GM12878 (cell line): ENCODE results near the gene STAB2. TPM values are rescaled to one million over a fixed set of nuclear protein-coding genes. Genes with fewer than 3 reads are reported as not detected.

ENCODE experiments used
- ATAC-seq: fragments of 200-7000 bp; cut with Tn5 transposase; 3 replicates; pipeline ENCODE4 v1.9.1; 2020; ENCODE audit warnings: mild to moderate bottlenecking, moderate library complexity
- BruUV-seq: library from RNA; stranded (reverse); fragments of 400-500 nt; replicated peaks from 2 replicates; lab custom pipeline; 2021; lab: Mats Ljungman, UMichigan
- CTCF ChIA-PET: fragments of 300-600 bp; sonication (Branson Sonifier 250); formaldehyde crosslinking; extraction: SDS; loops from one replicate; lab custom pipeline; 2021; ENCODE audit warnings: inconsistent platforms; lab: Yijun Ruan, JAX
- POLR2A ChIA-PET: fragments of 350-600 bp; formaldehyde crosslinking; extraction: SDS; loops from one replicate; lab custom pipeline; 2021; ENCODE audit warnings: inconsistent platforms; lab: Charles Lee
- RAD21 ChIA-PET: fragments of 300-600 bp; sonication (Branson Sonifier 250); formaldehyde crosslinking; loops from one replicate; lab custom pipeline; 2023; ENCODE audit warnings: antibody characterized with exemption; ENCODE audit not compliant: unreplicated experiment; lab: Charles Lee
- SMC1A ChIA-PET: fragments of 300-600 bp; sonication (Branson Sonifier 250); formaldehyde crosslinking; loops from one replicate; lab custom pipeline; 2023; ENCODE audit not compliant: unreplicated experiment, uncharacterized antibody; lab: Charles Lee
- DNase-seq: peaks from one replicate; pipeline ENCODE4 v3.0.0-alpha.2; 2011; ENCODE audit warnings: low read depth, low spot score
- FAIRE-seq: peaks from 3 replicates; lab custom pipeline; 2011; peaks lifted over from hg19 to GRCh38; lab: Jason Lieb, UNC
- H2AFZ ChIP-seq: 2 replicates; pipeline ENCODE4 v1.6.0; 2011; ENCODE audit warnings: low read depth, low read length, control low read depth; ENCODE audit not compliant: control insufficient read depth
- H3K27ac ChIP-seq: 2 replicates; pipeline ENCODE4 v1.5.1; 2011; ENCODE audit warnings: control low read depth; ENCODE audit not compliant: control insufficient read depth, insufficient read depth
- H3K27me3 ChIP-seq, 2 experiments: replicated peaks in 1 of 2; 2 replicates each; pipeline versions ENCODE4 v1.6.0 to v1.6.1; 2011; ENCODE audit warnings: low read length in 1 of 2; ENCODE audit not compliant: control insufficient read depth in 2 of 2, insufficient read depth in 2 of 2
- H3K36me3 ChIP-seq, 2 experiments: 2 replicates each; pipeline ENCODE4 v1.5.1; 2011; ENCODE audit warnings: low read length in 1 of 2; ENCODE audit not compliant: control insufficient read depth in 2 of 2, insufficient read depth in 2 of 2
- H3K4me1 ChIP-seq: 2 replicates; pipeline ENCODE4 v1.6.1; 2011; ENCODE audit warnings: mild to moderate bottlenecking, low read length, moderate library complexity, mixed read lengths; ENCODE audit not compliant: control insufficient read depth, insufficient read depth
- H3K4me2 ChIP-seq: 2 replicates; pipeline ENCODE4 v1.6.0; 2011; ENCODE audit warnings: control low read depth; ENCODE audit not compliant: control insufficient read depth, insufficient read depth
- H3K4me3 ChIP-seq: fragments of 200-600 bp; sonication (generic); 2 replicates; pipeline ENCODE4 v1.5.1; 2016
- H3K79me2 ChIP-seq: 2 replicates; pipeline ENCODE4 v1.6.0; 2011; ENCODE audit warnings: low read length; ENCODE audit not compliant: control insufficient read depth, insufficient read depth
- H3K9ac ChIP-seq: 2 replicates; pipeline ENCODE4 v1.8.0; 2011; ENCODE audit warnings: low read length, control low read depth, mixed read lengths; ENCODE audit not compliant: control insufficient read depth, insufficient read depth
- H3K9me3 ChIP-seq: replicated peaks from 3 replicates; pipeline ENCODE4 v1.5.1; 2011; ENCODE audit warnings: mild to moderate bottlenecking, low read length; ENCODE audit not compliant: control insufficient read depth, insufficient read depth
- H4K20me1 ChIP-seq: 2 replicates; pipeline ENCODE4 v1.6.0; 2011; ENCODE audit not compliant: control insufficient read depth, insufficient read depth
- CEBPB ChIP-seq, 2 experiments: fragments of 150-350 bp in 1 of 2; IDR thresholded peaks; 2 replicates each; pipeline ENCODE4 v1.6.1; 2012 to 2014; ENCODE audit warnings: low read depth in 2 of 2, low read length in 2 of 2, borderline replicate concordance in 1 of 2, inconsistent platforms in 1 of 2
- ESRRA ChIP-seq: IDR thresholded peaks from 2 replicates; pipeline ENCODE4 v1.6.1; 2012; ENCODE audit warnings: mild to moderate bottlenecking, low read length, improper control_type of control experiment
- NFIC ChIP-seq: IDR thresholded peaks from 2 replicates; pipeline ENCODE4 v1.6.1; 2012; ENCODE audit warnings: low read depth, mild to moderate bottlenecking, inconsistent platforms, low read length, moderate library complexity
- NR2C2 ChIP-seq: IDR thresholded peaks from 2 replicates; pipeline ENCODE4 v1.6.1; 2011; ENCODE audit warnings: borderline replicate concordance, low read depth; ENCODE audit not compliant: control insufficient read depth, insufficient read length
- RUNX3 ChIP-seq: IDR thresholded peaks from 2 replicates; pipeline ENCODE4 v1.6.1; 2012; ENCODE audit warnings: low read length, inconsistent platforms
- SMAD5 ChIP-seq: IDR thresholded peaks from 2 replicates; pipeline ENCODE4 v1.6.1; 2016; ENCODE audit warnings: antibody characterized with exemption, low read depth
- SPI1 ChIP-seq: IDR thresholded peaks from 2 replicates; pipeline ENCODE4 v1.6.1; 2011; ENCODE audit warnings: low read depth, mild to moderate bottlenecking, low read length, moderate library complexity, borderline replicate concordance; ENCODE audit not compliant: insufficient read depth
- ZNF622 ChIP-seq: fragments of 450-650 bp; IDR thresholded peaks from 2 replicates; pipeline ENCODE4 v1.6.1; 2017; ENCODE audit warnings: mild to moderate bottlenecking, inconsistent platforms
- WGBS: methylation state at CpG from one replicate; pipeline ENCODE4 v1.1.6; 2016; ENCODE audit warnings: low lambda C conversion rate; ENCODE audit not compliant: insufficient replicate concordance, insufficient coverage; ENCODE audit errors: missing lambda C conversion rate; 5-methylcytosine and 5-hydroxymethylcytosine counted together
- in situ Hi-C: fragments of 300-500 bp; cut with MboI; formaldehyde crosslinking; loops from 9 replicates; pipeline ENCODE4 v1.14.3; 2018; ENCODE audit warnings: mixed read lengths
- intact Hi-C: fragments of 100-400 bp; cut with micrococcal nuclease; formaldehyde crosslinking; loops from one replicate; pipeline ENCODE4 v1.14.2; 2022; ENCODE audit not compliant: unreplicated experiment
- polyA plus RNA-seq, 11 experiments: library from polyadenylated mRNA; depleted of rRNA in 4 of 11; unstranded in 6 of 11; stranded (reverse) in 5 of 11; fragments of >200 nt; fragmentation: Nextera tagmentation in 4 of 11; fragmentation: Illumina TruSeq in 1 of 11; extraction: Ambion mirVana in 4 of 11; extraction: Trizol in 1 of 11; gene quantifications; 1 replicate in 1 of 11; 2 replicates in 10 of 11; pipeline versions ENCODE4 v1.2.1 to v1.2.3, GENCODE V29; 2011 to 2016; ENCODE audit warnings: inconsistent platforms in 2 of 11, missing spikeins in 2 of 11, low read depth in 1 of 11
- total RNA-seq, 4 experiments: library from RNA; depleted of rRNA in 3 of 4; stranded (reverse); fragments of >200 nt in 3 of 4; fragmentation: Illumina TruSeq in 1 of 4; extraction: Trizol in 1 of 4; gene quantifications; 2 replicates each; pipeline versions ENCODE4 v1.2.1 to v1.2.3, GENCODE V29; 2013 to 2021
- TF ChIP-seq, protein P1 (sequence below): IDR thresholded peaks from 2 replicates; pipeline ENCODE4 v1.6.1; 2012; ENCODE audit warnings: mild to moderate bottlenecking, low read depth, low read length
- TF ChIP-seq, protein P2 (sequence below): fragments of 450-650 bp; IDR thresholded peaks from 2 replicates; pipeline ENCODE4 v1.6.1; 2017; ENCODE audit warnings: mild to moderate bottlenecking, low read depth, inconsistent platforms; ENCODE audit not compliant: poor library complexity, severe bottlenecking

The STAB2 gene
- total and polyA plus RNA-seq, 10 of the 15 experiments (the other 5 are each of a cell fraction or from before 2014, with no cell fraction given) = 0.37 TPM; not detected in 9

DNA sequence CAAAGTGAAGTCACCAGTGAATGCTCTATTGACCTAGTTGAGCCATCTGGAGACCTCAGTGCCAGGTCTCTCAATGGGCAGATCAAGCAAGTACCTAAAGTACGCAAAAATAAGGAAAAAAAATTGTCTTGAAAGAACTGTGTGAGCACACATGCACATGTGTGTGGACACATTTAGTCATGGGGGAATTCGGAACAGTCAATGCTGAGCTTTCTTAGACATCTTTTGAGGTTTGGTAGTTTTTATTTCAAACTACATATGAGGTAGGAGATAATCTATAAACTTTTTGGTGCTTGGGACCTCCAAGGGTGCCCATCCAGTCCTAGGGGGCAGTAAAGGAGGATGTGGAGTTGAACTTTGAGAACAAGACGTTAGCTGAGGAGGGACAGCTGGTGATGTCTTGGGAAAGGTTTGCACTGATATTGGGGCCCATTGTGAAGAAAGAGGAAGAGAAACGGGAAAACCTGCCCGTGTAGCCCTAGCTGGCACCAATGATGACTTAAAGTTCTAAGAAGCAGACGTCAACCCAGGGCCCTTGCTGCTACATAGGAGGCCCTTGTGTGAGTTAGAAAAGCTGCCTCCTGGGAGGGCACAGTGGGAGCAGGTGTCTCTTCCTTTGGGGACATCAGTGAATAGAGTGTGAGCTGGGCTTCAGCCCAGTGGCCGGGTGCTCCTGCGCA lies 129.6 kb downstream of the STAB2 start:
- SMC1A ChIA-PET = no interaction called here
- in situ Hi-C loops = no loop called here
- FAIRE-seq = no peak

DNA sequence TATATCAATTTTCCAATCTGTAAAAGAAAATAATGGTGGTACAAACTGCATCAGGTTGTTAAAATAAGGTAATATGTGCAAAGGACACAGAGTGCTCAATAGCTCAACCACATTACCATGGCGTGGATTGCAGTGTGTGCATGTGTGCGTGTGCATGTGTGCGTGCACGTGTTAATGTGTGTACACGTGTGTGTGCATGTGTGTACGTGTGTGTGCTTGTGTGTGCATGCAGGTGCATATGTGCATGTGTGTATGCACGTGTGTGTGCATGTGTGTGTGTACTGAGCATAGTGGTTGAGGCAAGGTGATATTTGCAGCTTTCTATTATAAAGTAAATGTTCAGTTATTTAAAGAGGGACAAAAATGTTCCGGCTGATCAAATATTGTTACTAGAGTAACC lies 138.3 kb downstream of the STAB2 start:
- in situ Hi-C loops = no loop called here
- ChIA-PET POLR2A (no interaction called here), SMC1A (interaction anchor here (1.4 kb wide), 1 partner anchor 10 kb away, joined by 3 read pairs; no protein-coding TSS in a partner anchor), RAD21 (no interaction called here), CTCF (no interaction called here)
- Histone ChIP-seq H3K36me3 (no peaks in the 10 kb centered on the region), H3K9me3 (no peaks in the 10 kb centered on the region), H3K79me2 (no peaks in the 10 kb centered on the region), H3K27ac (no peak overlapping the region), H2AFZ (no peak overlapping the region), H4K20me1 (no peaks in the 10 kb centered on the region), H3K4me1 (no peaks in the 10 kb centered on the region), H3K4me2 (no peak overlapping the region), H3K27me3 (peaks cover 2 to 3% of the 10 kb centered on the region in 2 experiments; a peak in 1 of 4 replicates), H3K4me3 (no peak overlapping the region), H3K9ac (no peak overlapping the region)
- FAIRE-seq (no peak), DNase-seq (no peak), ATAC-seq (no peak)
- no TSS peak for BruUV-seq
- no peak for TF ChIP-seq SMAD5
- TF ChIP-seq, protein P1, sequence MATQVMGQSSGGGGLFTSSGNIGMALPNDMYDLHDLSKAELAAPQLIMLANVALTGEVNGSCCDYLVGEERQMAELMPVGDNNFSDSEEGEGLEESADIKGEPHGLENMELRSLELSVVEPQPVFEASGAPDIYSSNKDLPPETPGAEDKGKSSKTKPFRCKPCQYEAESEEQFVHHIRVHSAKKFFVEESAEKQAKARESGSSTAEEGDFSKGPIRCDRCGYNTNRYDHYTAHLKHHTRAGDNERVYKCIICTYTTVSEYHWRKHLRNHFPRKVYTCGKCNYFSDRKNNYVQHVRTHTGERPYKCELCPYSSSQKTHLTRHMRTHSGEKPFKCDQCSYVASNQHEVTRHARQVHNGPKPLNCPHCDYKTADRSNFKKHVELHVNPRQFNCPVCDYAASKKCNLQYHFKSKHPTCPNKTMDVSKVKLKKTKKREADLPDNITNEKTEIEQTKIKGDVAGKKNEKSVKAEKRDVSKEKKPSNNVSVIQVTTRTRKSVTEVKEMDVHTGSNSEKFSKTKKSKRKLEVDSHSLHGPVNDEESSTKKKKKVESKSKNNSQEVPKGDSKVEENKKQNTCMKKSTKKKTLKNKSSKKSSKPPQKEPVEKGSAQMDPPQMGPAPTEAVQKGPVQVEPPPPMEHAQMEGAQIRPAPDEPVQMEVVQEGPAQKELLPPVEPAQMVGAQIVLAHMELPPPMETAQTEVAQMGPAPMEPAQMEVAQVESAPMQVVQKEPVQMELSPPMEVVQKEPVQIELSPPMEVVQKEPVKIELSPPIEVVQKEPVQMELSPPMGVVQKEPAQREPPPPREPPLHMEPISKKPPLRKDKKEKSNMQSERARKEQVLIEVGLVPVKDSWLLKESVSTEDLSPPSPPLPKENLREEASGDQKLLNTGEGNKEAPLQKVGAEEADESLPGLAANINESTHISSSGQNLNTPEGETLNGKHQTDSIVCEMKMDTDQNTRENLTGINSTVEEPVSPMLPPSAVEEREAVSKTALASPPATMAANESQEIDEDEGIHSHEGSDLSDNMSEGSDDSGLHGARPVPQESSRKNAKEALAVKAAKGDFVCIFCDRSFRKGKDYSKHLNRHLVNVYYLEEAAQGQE = no peak
- no peak for TF ChIP-seq CEBPB (IDR thresholded peaks at IDR 0.05; ENCODE audit: borderline replicate concordance in 1 of 2, low read depth in 2 of 2, low read length in 2 of 2)
- TF ChIP-seq ESRRA = no peak
- TF ChIP-seq, protein P2, sequence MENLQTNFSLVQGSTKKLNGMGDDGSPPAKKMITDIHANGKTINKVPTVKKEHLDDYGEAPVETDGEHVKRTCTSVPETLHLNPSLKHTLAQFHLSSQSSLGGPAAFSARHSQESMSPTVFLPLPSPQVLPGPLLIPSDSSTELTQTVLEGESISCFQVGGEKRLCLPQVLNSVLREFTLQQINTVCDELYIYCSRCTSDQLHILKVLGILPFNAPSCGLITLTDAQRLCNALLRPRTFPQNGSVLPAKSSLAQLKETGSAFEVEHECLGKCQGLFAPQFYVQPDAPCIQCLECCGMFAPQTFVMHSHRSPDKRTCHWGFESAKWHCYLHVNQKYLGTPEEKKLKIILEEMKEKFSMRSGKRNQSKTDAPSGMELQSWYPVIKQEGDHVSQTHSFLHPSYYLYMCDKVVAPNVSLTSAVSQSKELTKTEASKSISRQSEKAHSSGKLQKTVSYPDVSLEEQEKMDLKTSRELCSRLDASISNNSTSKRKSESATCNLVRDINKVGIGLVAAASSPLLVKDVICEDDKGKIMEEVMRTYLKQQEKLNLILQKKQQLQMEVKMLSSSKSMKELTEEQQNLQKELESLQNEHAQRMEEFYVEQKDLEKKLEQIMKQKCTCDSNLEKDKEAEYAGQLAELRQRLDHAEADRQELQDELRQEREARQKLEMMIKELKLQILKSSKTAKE = no peak
- intact Hi-C loops = no loop called here
- WGBS = 50% methylated on average over 8 of the region's 8 CpGs

More for the DNA sequence above, 129.6 kb downstream of the STAB2 start:
- no peak overlapping the region for H3K9ac ChIP-seq
- ATAC-seq (peak; percentile 61), DNase-seq (no peak)
- H4K20me1 ChIP-seq = no peaks in the 10 kb centered on the region
- H3K9me3 ChIP-seq = no peaks in the 10 kb centered on the region; the same call in 2 of the 3 replicates
- no peaks in the 10 kb centered on the region; a peak in 2 of 4 replicates for H3K27me3 ChIP-seq
- 39% methylated on average over 8 of the region's 8 CpGs for WGBS
- H3K4me1 ChIP-seq = peaks cover 3% of the 10 kb centered on the region; the same call in 1 of the 2 replicates
- H3K4me2 ChIP-seq = no peak overlapping the region
- ChIA-PET POLR2A (no interaction called here), CTCF (no interaction called here), RAD21 (no interaction called here)
- BruUV-seq = no TSS peak
- H3K27ac ChIP-seq = no peak overlapping the region
- no peak overlapping the region for H3K4me3 ChIP-seq
- no peaks in the 10 kb centered on the region for H3K36me3 ChIP-seq
- H3K79me2 ChIP-seq = no peaks in the 10 kb centered on the region
- TF ChIP-seq NR2C2 (no peak), ZNF622 (no peak), SPI1 (peak; percentile 51; the same call in 1 of the 2 replicates), NFIC (0 out of 2 replicates have a peak, but pooled peaks have one; percentile 8), RUNX3 (peak; percentile 33; the same call in 1 of the 2 replicates)
- TF ChIP-seq, all 136 proteins: peak for 3
- H2AFZ ChIP-seq = no peak overlapping the region
- intact Hi-C loops = no loop called here
